ENCODE data around the gene EOMES.
A peak's percentile ranks its signal among the peaks of the same experiment; 100 is the strongest.
"Not testable (repeated sequence)": the region's sequence is repeated elsewhere in the genome, so short reads cannot be mapped to it uniquely, and the experiment has no call there.

EOMES gene

GRCh38 chr3:27721717-27722564 lies at the start of gene EOMES:
Gene EOMES, minus strand, starts transcription at chr3:27722323. Its CDS starts 29 bp downstream, at chr3:27722294.
- DNase-seq (ENCODE audit: low read depth in 2 of 2) = peak; percentile 56 to 64

- not testable (repeated sequence) for DNase-seq (ENCODE audit: low read depth in 2 of 2)
These were observed 48.3 kb upstream of the EOMES start for GRCh38 chr3:27770384-27770783.

GRCh38 chr3:27767000-27767399 lies 44.9 kb upstream of the EOMES start:
- no peak for DNase-seq (ENCODE audit: low read depth in 2 of 2)

- DNase-seq (ENCODE audit: low read depth in 2 of 2) = peak; percentile 10 to 12
These were observed 36.0 kb upstream of the EOMES start for GRCh38 chr3:27758083-27758482.

- DNase-seq (ENCODE audit: low read depth in 2 of 2) = no peak
These were observed 34.8 kb upstream of the EOMES start for GRCh38 chr3:27756877-27757276.

- DNase-seq (ENCODE audit: low read depth in 2 of 2) = no peak
These were observed 30.8 kb upstream of the EOMES start for GRCh38 chr3:27752926-27753325.

- no peak for DNase-seq (ENCODE audit: low read depth in 2 of 2)
These were observed 27.5 kb upstream of the EOMES start for GRCh38 chr3:27749643-27750042.

- no peak for DNase-seq (ENCODE audit: low read depth in 2 of 2)
These were observed 24.7 kb upstream of the EOMES start for GRCh38 chr3:27746838-27747237.

- DNase-seq (ENCODE audit: low read depth in 2 of 2) = no peak
These were observed 18.7 kb upstream of the EOMES start for GRCh38 chr3:27740854-27741253.

GRCh38 chr3:27737091-27737490 lies 15.0 kb upstream of the EOMES start:
- DNase-seq (ENCODE audit: low read depth in 2 of 2) = no peak

- DNase-seq (ENCODE audit: low read depth in 2 of 2) = no peak
These were observed 8.9 kb upstream of the EOMES start for GRCh38 chr3:27730774-27731659.

GRCh38 chr3:27729748-27730611 lies 7.9 kb upstream of the EOMES start:
- DNase-seq (ENCODE audit: low read depth in 2 of 2) = no peak

- DNase-seq (ENCODE audit: low read depth in 2 of 2) = no peak
These were observed 7.2 kb upstream of the EOMES start for GRCh38 chr3:27729325-27729724.

- DNase-seq (ENCODE audit: low read depth in 2 of 2) = no peak
These were observed 6.3 kb upstream of the EOMES start for GRCh38 chr3:27728195-27729087.

- DNase-seq (ENCODE audit: low read depth in 2 of 2) = no peak
These were observed 4.1 kb upstream of the EOMES start for GRCh38 chr3:27726240-27726639.

- DNase-seq (ENCODE audit: low read depth in 2 of 2) = no peak
These were observed 2.5 kb upstream of the EOMES start for GRCh38 chr3:27724459-27725197.

GRCh38 chr3:27723815-27724458 lies 1.8 kb upstream of the EOMES start:
- DNase-seq (ENCODE audit: low read depth in 2 of 2) = no peak

- no peak for DNase-seq (ENCODE audit: low read depth in 2 of 2)
These were observed 1.3 kb upstream of the EOMES start for GRCh38 chr3:27723456-27723814.

- DNase-seq (ENCODE audit: low read depth in 2 of 2) = no peak
These were observed 900 bp upstream of the EOMES start for GRCh38 chr3:27723001-27723445.
